HG03175 (cell line): ENCODE data around the gene HCN2.
"Not testable (repeated sequence)": the region's sequence is repeated elsewhere in the genome, so short reads cannot be mapped to it uniquely, and the experiment has no call there.

Source experiments
- ATAC-seq: cut with Tn5 transposase; IDR thresholded peaks from one replicate; pipeline ENCODE4 v1.9.1; 2021; ENCODE audit warnings: mild to moderate bottlenecking, moderate library complexity; ENCODE audit not compliant: unreplicated experiment

HCN2 gene

DNA sequence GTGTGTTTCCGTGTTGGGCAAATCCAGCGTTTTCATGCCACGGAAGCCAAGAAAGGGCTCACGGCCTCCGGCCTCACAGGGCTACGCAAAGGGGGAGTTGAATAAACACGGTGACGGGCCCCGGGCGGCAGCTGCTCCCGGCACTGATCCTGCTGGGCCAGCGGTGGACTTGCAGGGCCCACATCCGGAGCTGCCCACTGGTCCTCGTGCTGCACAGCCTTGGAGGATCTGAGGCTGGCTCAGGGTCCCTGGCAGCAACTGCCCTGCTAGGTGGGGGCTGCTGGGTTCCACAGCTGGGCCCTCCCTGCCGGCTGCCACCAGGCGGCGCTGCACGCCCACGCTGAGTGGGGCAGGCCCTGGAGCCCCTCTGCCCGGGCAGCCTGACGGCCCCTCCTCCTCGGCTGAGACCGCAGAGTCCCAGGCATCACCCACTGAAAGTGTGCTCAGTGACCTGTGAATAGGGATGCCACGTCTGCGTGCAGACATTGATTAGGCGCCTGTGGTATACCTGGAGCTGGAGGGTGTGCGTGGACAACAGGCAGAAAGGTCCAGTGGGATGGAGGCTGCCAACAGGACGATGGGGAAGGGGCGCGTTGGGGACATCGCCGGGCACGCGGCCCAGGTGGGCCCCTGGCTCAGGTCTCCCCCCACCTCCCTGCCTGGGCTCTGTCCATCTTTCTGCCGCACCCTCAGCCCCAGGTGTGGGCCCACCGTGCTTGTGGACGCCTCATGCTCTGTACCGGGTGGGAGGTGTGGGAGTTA is 5.3 kb upstream of the HCN2 start:
- ATAC-seq = no peak

DNA sequence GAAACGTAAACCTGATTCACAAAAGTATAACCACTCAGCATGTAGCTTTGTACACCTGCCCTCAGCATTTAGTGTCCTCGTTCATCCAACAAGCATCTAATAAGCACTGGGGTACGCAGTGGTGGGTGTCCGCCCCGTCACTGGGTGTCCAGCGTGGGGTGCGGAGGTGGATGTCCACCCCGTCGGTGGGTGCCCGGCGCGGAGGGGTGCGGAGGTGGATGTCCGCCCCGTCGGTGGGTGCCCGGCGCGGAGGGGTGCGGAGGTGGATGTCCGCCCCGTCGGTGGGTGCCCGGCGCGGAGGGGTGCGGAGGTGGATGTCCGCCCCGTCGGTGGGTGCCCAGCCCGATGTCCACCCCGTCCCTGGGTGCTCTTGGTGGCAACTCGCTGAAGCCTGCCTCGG is 4.5 kb upstream of the HCN2 start:
- not testable (repeated sequence) for ATAC-seq

DNA sequence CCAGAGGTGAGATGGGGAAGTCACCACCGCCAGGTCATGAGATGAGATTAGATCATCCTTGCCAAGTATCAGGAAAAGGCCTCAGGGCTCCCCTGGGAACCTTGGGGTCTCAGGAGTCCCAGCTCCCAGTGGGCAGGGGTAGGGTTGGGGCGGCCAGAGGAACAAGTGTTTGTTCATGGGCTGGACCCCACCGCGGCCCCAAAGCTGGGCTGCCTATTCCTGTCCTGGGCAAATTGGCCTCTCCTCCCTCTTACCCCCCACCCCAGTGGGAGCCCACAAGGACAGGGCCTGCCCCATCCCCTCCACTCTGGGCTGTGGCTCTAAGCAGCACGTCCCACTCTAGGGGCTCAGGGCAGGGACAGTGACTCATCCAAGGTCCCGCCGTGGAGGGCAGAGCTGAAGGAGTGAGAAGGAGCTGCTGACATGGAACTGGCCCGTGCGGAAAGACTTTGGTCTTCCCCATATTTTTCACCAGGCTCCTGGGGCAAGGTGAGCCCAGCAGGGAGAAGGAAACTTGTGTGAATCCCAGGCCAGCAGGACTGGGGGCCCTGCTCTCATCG is 4.0 kb upstream of the HCN2 start:
- ATAC-seq = no peak

DNA sequence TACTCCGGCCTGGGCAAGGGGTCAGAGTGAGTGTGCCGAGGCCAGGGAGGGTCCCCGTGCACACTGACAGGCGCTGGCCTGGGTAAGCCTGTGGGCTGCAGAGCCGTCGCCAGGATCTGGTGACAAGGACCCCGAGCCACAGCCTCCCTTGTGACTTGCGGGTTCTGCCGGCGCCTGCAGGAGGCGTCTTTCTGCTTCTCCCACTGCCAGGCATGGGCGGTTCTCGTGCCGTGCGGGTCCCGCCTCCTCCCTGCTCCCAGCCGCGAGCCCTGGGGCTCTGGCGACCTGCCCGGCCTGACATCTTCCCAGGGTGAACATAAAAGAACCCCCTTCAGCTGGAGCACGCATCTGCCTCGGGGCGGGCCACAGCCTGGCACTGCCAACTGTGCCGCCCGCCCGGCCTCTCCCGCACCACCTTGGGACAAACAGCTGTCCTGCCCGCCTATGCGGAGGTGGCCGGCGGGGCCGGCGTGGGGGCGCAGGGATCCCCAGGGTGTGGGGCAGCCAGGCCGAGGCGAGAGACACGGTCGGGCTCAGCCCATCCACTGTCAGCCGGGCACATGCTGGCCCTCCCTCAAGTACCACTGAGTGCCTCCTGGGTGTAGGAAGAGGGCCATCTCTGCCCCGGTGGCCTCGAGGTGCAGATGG is 1.5 kb upstream of the HCN2 start:
- no peak for ATAC-seq

DNA sequence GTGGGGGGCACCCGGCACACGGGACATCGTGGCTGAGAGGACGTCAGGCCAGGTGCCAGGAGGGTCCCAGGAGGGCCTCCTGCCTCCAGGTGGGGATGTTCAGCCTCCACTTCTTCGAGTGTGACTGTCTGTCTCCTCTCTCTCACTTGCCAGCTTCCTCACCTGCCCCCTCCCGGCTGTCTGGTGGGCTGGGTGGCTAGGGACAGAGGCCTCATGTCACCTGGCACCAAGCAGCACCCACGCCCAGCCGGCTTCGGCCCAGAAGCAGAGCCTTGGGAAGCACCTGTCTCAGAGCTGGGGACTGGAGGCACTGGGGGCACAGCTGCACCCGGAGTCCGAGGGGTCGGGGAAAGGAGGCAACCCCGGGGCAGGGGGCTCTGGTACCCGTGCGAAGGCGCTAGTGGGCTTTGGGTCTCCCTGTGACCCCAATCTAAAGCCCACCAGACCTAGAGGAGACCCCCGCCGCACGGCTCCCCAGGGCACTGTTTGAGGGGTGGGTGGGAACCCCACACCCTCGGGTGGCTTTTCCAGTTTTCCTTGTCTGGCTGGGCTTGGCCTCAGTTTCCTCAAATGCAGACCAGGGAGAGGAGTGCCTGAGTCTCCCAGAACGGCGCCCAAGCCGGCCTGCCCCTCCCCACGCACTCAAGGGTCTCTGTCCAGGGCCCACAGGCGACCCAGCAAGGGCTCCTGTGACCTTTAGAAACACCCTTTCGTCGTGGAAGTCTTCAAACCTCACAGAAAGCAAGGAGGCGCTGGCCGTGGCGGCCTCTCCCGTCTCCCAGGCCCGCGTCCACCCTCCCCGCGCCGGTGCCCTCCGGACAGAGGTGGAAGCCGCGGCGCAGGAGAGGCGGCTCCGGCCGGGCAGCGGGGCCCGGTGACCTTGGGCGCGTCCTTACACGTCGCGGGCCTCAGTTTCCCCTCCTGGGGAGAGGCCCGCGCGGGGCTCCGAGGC is 664 bp upstream of the HCN2 start:
- no peak for ATAC-seq

DNA sequence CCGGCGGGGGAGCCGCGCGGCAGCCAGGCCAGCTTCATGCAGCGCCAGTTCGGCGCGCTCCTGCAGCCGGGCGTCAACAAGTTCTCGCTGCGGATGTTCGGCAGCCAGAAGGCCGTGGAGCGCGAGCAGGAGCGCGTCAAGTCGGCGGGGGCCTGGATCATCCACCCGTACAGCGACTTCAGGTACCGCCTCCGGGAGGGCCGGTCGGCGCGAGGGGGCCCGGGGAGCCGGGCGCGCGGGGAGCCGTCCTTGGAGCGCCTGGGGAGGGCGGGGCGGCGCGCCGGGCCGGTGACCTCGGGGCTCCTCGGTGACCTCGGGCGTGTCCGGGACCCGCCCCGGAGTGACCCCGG is 690 bp downstream of the HCN2 start:
- no peak for ATAC-seq

DNA sequence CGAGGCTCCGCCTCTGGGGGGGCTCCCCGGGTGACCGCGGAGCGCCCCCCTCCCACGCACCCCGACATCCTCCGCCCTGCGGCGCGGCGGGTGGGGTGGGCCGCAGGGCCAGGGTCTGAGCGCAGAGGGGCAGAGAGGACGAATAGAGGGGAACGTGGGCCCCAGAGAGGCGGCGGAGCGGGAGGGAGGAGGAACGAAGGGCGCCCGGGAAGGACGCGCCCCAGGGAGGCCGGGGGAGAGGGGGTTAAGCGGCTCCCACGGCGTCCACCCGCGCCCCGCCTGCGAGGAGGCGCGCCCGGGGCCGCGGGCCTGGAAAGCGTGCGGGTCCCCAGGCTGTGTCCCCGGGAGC is 1.0 kb downstream of the HCN2 start:
- ATAC-seq = no peak

DNA sequence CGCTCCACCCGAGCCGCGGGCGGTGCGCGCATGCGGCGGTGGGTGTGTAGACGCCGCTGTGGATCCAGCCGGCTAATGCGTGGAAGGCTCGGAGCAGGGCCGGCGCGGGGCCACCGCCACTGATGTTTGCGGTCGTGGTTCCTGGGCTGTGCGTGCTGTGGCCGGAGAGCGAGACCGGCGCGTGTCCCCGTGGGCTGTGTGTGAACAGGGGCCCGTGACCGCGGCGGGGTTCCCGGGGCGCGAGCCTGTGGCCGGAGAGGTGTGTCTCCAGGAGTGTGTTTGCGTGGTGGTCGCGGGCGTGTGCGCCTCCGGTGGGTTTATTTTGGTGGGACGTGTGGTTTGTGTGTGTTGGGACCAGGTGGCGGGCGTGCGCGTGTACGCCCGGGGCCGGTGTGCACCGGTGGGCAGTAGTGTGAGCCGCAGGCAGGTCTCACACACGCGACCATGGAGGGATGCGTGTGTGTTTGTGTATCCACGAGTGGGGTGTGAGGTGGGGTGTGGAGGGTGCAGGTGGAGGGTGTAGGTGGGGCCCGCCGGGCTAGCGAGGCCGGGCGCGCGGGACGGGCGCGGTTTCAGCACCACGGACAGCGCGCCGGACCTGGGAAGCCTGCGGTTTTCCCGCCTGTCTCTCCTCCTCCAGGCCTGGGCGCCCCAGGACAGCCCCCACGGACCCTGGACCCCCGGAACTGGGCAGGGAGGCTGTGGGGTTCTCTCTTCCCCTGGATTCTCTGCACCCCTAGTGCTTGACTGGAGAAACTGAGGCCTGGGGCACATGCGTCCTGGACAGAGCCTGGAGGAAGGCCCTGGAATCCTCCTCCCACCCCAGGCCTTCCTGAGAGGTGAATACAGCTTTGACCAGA is 1.6 kb downstream of the HCN2 start:
- ATAC-seq = no peak

DNA sequence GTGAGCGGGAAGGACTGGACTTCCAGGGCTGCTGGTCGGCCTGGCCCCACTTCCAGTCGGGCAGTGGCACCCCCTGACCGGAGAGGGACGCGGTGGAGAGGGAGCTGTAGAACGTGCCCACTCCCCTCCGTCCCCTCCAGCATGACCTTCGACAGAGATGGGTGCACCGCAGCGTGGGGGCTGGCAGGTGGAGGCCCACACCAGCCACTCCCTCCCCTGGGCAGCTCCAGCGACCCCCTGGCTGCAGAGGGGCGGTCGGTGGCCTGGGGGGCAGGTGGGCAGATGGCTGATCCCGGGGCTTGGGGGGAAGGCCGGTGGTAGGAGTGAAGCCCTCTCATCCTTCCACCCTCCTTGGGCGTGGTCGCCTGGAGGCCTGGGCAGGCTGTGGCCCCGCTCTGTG is 2.4 kb downstream of the HCN2 start:
- ATAC-seq = no peak

DNA sequence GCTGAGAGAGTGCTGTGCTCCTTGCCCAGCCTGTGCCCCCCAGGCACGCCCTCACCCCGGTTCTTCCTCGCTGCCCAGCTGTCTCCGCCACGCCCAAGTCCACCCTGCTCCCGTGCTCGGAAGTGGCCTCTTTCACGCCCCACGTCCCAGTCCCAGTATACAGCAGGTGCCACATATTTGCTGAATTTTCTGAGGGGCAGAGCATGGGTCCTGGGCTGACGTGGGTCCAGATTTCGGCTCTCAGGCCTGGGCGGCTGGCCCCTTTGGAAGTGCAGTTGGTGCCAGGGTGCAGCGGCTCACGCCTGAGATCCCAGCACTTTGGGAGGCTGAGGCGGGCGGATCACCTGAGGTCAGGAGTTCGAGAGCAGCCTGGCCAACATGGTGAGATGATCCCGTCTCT is 3.4 kb downstream of the HCN2 start:
- ATAC-seq = no peak

DNA sequence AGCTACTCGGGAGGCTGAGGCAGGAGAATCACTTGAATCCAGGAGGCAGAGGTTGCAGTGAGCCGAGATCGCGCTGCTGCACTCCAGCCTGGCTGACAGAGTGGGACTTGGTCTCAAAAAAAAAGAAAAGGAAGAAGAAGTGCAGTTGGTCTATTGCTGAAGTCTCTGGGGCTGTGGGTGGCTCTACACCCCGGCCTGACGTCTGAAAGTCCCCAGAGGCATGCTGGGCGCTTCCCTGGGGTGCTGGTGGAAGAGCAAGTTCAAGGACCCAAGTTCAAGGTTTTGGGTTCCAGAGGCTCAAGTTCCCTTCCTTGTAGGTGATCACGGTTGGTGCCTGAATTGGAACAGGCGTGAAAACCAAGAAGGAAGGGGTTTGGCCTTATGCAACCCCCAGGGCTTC is 3.8 kb downstream of the HCN2 start:
- ATAC-seq = no peak

DNA sequence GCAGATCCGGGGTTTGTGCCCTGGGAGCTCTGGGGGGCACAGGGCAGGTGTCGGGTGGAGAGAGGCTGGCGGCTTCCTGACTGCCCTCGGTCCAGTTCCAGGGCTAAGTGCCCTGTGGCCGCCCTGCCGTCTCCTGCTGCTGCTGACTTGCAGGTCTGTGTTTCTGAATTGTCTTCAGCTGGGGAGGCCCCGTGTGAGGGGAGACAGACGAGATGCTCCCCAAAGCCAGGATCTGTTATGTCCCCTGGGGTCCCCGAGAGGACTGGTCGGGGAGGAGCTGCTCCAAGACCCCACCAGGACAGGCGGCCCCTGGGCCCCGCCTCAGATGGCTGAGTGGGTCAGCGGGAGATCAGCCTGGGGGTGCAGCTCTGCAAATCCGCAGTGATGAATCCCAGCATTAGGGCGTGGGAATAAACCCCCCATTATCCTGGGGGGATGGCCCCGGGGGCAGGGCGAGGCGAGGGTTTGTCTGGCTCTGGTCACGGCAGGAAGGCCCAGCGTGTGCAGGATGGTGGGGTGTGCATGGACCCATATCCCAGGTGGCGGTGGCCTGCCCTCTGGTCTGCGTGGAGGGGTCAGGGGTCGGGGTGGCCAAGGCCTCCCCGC is 4.7 kb downstream of the HCN2 start:
- ATAC-seq = no peak

DNA sequence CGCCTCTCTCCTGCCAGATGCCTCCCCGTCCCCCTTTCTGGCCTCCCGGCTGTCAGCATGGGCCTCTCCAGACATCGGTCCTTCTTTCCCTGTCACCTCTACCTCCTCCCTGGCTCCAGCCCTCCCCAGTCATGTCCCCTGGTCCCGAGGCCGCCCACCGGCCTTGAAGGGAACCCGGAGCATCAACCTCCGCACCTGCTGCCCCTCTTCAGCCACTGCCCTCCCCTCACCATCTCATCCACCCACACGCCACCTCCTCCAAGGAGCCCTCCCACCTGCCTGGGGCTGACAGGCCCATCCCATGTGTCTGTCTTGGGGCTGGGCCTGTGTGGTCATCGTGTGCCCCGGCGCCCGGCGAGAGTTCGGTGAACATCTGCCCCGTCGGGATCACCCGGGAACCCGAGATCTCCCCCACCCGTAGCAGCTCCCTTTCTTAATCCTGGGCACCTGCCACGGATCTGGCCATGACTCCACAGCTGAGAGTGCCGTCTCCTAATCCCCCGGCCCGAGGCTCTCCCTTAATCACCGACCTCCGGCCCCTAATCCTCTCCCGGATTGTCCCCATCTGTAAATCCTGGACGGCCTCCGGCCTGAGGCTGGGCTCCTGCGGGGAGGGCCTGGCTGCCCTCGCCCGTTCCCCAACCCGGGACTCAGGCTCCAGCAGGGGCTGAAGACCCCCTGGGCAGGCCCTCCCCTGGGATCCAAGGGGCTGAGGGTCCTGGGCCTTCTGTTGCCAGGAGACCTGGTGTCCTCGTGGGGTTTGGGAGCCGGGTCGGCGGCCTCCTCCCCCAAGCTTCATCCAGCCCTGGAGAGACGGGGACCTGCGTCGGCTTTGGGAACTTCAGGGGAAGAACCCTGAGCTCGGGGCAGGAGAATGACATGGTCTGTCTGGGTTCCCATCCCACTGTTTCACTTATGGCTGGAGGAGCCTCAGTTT is 5.9 kb downstream of the HCN2 start:
- no peak for ATAC-seq

DNA sequence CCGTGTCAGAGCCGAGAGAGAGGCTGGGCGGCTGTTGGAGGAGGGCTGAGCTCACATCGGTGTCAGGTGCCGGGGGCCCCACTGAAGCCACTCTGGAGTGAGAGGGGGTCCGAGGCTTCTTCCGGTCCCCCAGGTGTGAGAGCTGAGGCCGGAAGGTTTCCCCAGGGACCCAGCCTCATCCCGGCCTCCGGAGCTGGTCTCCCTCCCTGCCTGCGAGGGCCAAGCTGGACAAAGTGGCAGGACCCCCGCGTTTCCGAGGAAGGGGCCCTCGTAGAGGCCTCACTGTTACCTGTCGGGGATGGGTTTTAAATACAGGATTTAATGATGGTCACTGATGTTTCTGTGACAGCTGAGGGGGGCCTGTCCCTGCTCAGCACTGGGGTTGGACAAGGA is 6.6 kb downstream of the HCN2 start:
- ATAC-seq = no peak

DNA sequence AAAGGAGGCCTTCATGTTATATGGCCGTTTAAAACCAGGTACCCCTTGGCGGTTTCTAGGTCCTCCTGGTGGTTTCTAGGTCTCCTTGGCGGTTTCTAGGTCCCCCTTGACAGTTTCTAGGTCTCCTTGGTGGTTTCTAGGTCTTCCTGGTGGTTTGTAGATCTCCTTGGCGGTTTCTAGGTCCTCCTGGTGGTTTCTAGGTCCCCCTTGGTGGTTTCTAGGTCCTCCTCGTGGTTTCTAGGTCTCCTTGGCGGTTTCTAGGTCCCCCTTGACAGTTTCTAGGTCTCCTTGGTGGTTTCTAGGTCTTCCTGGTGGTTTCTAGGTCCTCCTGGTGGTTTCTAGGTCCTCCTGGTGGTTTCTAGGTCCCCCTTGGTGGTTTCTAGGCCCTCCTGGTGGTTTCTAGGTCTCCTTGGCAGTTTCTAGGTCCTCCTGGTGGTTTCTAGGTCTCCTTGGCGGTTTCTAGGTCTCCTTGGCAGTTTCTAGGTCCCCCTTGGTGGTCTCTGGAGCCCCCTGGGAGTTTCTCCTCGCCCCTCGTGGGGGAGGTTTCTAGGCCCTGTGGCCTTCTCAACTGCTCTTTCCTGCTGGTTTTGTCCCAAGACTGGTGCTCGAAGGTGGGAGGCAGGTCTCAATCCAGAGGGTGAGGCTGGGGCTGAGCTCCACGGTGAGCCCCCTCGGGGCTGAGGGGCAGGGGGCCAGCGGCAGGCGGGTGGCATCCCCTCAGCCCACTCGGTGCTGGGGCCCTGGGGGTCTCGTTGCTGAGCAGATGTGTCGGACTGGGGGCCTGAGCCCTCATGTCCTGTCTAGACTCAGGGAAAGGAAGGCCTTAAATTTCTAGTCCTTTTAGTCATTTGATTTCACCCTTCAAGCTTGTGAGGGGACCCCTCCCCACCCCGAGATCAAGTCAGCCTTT is 8.0 kb downstream of the HCN2 start:
- ATAC-seq = no peak

DNA sequence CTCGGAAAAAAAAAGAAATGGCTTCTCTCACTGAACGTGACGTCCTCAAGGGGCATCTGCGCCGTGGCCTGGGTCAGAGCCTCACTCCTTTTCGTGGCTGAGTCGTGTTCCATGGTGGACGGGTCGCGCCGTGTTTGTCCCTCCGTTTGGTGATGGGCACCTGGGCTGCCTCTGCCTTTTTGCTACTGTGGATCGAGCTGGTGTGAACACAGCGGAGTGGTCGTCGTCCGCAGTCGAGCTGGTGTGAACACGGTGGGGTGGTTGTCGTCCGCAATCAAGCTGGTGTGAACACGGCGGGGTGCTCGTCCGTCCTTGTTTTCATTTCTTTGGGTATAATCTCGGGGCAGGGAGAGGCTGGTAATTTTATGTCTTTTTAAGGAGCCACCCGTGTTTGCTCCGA is 11.6 kb downstream of the HCN2 start:
- no peak for ATAC-seq

DNA sequence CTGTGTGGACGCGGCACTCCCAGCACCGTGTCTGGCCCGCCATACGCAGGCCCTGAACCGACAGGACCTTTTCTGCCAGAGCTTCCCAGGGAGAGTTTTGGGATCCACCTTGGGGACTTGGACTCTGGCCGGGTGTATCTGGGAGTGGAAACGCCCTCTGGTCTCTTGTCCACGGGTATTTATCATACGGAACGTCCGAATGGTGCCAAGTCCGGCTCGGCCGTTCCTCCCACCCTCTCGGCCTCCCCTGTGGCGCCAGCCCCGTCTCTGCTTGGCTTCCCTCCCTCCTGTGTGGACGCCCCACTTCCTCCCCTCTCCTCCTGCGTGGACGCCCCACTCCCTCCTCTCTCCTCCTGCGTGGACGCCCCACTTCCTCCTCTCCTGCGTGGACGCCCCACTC is 12.1 kb downstream of the HCN2 start:
- no peak for ATAC-seq
